NCI-H1436 treated with DMSO at 0.1 percent for 48 hours (cell line): ENCODE results near the gene VPS41.

Source experiments
- DNase-seq: peaks from one replicate; lab custom pipeline; 2025; lab: John Stamatoyannopoulos, UW

The VPS41 gene

DNA sequence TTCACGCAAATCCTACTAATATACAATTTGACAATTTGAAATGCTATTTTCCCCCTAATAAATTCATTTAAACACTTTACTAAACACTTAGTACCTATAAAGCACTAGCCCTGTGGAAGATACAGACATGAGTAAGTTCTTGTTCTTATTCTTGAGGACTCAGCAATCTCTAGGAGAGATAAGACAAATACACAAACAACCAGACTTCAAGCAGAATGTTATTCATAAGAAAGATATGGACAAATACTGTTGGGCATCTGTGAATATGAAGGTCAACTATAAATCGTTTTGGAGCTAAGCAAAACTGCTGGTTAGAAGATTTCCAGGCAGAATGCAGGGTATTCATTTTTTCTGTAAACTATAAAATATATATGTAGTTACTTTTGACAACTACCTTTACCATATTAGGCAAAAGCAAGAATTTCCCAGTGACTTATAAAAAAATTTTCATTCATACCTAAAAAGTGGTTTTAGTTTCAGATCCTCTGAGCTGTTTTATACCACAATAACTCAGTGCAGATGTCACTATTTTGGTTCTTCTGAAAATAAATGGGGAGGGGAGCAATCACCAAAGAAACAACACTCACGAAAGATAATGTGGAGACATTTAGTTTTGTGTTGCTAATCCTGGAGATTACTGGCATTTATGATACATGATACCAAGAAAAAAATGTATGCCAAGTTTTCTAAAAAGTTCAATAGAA, 3.8 kb downstream of the VPS41 start:
- no peak for DNase-seq

DNA sequence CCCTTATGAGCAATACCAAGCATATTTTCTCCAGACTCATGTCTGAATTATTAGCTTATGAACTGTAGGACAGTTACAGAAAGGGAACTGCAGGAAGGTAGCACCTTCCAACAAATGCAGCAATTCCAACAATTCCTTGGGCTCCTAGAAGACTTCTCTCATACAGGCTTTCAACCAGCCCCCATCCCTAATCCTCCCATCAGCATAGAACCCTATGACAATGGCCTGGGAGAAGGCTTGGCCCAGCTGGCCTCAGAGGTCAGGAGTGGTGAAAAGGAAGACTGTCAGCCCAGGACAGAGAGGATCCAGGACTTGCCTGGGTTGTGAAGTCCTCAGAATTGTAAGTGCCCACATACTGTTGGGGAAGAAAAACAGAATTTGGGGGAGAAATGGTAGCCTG, 5.9 kb downstream of the VPS41 start:
- no peak for DNase-seq

DNA sequence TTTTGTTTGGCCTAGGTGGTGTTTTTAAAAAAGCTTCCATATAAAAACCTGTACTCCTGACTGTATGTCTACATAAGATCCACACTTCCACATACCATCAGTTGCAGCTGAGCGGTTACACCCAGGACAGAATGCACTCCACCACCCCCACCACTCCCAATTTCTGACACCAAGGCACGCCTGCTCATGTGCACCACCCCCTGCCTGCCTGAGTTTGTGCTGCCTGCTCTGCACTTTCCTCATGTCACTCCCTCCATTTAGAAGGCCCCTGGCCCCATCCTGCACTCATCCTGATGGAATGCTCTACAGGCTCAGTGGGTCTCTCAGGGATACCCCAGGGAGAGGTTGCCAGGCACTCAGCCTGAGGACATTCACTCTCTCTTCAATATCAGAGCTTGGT, 6.5 kb downstream of the VPS41 start:
- DNase-seq, result no peak

DNA sequence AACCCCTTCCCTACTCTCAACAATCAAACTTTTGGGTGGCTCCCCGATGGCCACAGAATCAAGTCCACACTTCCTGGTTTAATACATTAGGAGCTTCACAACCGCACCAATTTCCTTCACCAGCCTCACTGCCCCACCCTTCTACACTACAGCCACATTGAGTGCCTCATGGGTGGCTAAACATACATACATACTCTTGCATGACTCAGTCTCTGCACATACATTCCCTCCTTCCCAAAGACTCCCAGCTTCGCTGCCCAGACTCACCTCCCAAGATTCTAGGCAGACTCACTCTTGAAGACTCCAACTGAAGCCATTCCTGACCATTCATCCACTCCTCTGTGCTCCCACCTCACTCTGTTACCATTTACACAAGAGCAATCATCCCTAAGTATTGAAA, 15.9 kb downstream of the VPS41 start:
- no peak for DNase-seq

DNA sequence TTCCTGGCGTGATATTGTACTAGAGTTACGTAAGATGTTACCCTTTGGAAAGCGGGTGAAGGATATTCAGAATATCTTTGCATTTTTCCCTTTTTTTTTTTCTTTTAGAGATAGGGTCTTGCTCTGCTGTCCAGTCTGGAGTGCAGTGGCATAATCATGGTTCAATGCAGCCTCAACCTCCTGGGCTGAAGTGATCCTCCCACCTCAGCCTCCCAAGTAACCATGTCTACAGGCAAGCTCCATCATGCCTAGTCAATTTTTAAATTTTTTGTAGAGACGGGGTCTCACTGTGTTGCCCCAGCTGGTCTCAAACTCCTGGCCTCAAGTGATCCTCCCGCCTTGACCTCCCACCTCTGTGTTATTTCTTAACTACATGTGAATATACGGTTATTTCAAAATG, 18.4 kb downstream of the VPS41 start:
- no peak for DNase-seq

DNA sequence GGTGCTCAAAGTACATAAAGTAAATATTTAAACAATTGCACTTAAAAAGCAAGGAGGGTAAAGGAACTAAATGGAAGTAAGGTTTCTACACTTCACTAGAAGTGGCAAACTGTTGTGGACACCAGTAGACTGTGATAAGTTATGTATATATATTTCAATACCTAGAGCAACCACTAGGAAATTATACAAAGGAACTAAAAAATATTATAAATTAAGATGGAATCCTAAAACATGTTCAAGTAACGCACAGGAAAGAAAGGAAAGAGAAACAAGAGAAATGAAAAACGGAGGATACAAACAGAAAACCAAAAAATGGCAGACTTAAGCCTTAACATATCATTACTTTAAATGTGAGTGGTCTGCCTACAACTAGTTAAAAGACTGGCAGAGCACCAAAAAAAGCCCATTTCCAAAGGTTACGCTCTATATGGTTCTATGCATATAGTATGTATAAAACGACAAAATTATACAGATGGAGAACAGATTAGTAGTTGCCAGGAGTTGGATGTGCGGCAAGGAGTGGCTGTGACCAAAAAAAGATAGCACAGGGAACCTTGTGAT, 19.0 kb downstream of the VPS41 start:
- DNase-seq, result no peak

DNA sequence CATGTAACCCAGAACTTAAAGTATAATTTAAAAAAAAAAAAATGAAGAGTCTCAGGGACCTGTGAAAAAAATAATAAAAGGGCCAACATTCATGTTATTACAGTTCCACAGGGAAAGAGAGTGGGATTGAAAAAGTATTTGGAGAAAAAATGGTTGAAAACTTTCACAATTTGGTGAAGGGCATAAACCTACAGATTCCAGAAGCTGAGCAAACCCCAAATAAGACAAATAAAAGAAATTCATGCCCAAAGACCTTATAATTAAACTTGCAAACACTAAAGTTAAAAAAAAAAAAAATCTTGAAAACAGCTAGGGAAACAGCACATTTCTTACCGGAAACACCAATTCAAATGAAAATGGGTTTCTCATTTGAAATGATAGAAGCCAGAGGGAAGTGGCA, 19.9 kb downstream of the VPS41 start:
- no peak for DNase-seq

DNA sequence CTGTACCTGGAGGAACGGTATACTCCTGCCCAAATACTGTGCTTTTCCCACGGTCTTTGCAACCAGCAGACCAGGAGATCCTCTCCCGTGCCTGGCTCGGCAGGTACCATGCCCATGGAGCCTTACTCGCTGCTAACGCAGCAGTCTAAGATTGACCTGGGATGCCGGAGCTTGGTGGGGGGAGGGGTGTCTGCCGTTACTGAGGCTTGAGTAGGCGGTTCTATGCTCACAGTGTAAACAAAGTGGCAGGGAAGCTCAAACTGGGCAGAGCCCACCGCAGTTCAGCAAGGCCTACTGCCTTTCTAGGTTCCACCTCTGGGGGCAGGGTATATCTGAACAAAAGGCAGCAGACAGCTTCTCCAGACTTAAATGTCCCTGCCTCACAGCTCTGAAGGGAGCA, 22.7 kb downstream of the VPS41 start:
- DNase-seq, result no peak

DNA sequence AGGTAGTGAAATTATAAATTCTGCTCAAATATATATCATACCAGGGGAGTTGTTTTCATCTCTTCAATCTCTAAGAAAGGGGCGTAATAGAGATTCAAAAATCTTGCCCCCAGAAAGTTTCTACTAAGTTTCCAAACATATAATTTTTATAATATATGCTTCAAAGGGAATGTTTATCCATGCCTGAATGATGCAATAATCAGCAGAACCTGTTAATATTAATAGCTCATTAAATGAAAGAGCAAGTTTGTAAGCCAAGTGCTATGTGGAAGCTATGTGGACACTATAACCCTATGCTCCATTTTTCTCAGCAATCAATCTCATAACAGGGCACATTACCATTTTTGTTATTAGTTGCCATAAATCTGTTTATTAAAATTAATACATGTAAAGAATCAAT, 25.3 kb downstream of the VPS41 start:
- no peak for DNase-seq

DNA sequence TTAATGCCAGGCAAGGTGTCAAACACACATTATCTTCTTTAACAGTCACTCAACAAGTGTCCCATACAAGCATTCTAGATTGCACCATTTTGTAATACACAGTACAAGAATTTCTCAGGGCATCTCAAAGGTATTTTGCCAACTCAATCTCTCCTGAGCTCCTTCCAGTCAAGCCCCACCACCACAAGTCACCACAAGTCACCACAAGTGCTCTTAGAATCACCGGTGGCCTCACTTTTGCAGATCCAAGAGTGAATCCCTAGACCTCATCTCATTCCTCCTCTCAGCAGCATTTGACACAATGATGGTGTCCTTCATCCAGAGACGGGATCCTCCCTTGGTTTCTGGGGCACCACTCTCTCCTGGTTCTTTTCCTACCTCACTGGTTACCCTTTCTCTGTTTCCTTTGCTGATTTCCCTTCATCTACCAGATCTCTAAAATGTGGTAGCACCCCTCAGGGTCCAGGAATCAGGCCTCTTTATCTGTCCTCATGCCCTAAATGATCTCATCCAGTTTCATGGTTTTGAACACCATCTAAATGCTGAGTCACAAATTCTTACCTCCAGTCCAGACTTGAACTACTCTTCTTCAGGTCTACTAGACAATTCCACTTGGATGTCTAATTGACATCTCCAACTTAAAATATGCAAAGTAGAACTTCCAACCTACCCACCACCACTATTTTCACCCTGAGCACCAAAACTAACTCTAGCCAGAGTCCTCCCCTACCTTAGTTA, 26.9 kb downstream of the VPS41 start:
- DNase-seq, result no peak

DNA sequence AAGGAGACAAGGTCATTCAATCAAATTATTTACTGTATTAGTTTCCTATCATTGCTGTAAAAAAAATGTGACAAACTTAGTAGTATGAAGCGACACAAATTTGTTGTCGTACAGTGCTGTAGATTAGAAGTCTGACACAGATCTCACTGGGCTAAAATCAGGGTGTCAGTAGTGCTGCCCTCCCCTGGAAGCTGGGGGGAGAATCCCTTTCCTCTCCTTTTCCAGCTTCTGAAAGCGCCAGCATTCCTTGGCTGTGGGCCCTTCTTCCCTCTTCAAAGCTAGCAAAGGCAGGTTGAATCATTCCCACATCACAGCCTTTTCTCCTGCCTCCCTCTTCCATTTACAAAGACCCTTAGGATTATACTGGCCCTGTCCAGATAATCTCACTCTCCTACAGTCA, 28.0 kb downstream of the VPS41 start:
- DNase-seq, result no peak

DNA sequence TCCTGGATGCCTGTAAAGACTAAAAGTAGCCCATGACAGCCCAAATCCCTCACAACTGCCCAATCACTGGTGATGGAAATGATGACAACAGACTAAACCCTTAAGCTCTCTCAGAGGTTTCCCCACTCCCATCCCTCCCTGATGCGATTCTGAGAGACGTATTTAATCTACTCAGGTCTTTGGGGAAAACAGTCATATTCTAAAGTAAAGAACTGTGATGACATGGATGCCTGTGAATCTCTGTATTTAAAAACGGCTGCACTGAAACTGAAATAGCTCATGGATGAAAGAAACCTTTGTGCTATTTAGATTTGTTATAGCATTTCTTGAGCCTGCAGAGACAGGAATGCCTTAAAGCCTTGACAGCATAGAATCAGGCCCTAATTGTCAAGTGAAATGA, 28.5 kb downstream of the VPS41 start:
- DNase-seq, result no peak

DNA sequence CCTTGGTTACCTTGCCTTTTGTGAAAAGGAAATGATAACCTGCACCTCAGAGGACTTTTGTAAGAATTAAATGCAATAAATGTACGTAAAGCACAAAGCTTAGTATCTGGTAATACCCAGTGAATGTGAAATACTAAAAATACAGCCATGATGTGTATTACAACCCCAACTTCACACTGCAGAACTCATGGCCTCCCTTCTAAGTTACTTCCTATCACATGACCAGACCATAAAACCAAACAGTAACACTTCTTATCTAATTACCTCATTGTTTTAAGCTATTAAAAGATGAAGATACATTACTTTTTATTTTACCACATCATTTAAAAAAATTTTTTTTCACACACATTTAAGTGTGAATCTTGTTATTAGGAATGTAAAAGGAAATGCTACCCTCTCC, 29.0 kb downstream of the VPS41 start:
- no peak for DNase-seq

DNA sequence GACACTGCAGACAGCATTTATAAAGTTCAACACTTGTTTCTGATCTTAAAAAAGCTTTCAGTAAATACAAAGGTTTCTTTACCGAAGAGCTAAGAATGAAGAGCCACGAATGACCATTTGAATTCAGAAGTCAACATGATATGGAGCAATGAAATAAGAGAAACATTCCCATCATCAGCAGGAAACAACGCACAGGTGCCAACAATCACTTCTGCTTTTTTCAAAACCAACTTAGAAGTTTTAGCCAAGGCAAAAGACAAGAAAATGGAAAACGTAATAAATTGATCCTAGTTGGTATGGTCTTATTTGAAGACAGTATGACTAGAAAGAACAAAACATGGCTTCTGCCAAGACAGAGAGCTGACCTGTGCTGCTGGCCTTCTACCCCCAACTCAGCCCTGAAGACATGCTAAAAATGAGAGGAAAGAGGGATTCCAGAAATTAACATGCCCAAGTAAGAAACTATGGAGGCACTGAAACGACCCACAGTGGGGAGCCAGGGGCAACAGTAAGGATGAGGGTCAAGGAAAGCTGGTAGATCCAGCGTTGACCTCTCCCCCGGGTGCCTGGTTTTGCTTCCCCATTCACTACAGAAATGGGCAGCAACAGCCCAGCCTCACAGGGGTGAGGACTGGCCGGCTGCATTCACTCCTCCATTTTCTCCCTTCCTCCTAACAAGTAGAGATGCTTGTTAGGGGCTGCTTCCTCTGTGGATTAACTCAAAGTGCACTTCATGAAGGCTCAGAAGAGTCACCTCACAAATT, 30.1 kb downstream of the VPS41 start:
- DNase-seq, result no peak

DNA sequence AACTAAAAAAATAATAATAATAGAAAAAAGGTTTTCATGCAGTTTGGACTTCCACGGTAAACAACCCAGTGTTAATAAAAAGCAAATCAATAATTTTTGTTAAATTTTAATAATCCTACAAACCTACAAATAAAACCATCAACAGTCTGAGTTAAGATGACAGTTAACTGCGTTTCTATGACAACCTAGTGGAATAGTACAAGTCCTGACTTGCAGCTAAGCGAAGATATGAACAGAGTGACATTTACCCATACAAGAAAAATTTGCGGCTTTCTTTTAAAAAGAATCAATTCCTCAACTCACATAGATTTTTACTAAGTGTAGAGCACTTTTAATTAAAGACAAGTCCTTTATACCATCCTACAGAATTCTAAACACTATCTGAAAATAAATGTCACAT, 35.6 kb downstream of the VPS41 start:
- no peak for DNase-seq

DNA sequence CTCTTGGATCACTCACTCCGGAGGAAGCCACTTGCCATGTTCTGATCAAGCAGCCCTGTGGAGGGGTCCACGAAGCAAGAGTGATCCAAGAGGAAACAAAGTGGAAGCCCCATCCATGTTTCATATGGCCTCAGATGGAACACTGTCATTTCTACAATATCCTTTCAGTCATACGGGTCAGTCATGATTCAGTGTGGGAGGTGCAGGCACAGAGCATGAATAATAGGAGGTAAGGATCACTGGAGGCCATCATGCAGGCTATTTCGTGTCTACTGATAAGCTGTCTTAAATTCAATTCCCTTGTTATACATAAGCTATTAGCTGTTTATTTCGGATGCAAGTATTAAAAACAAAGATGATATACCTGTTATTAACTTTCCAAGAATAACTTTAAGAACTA, 36.8 kb downstream of the VPS41 start:
- no peak for DNase-seq

DNA sequence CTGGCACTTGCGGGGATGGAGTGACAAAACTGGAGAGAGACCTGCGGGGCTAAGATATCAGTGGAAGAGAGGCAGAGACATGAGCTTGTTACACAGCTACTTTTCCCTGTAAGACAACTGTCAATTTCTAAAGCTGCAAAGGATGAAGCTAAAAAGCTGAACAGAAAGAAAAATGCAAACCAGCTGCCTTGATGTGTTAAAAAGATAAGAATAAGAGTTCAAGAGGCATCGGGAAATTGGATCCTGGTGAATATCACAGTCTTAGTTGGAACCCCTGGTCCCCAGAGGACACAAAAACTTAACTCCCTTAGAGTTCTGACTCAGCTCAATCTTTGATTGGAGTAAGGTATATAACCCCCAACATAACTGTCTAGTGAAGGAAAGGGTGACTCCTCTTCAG, 38.8 kb downstream of the VPS41 start:
- no peak for DNase-seq

DNA sequence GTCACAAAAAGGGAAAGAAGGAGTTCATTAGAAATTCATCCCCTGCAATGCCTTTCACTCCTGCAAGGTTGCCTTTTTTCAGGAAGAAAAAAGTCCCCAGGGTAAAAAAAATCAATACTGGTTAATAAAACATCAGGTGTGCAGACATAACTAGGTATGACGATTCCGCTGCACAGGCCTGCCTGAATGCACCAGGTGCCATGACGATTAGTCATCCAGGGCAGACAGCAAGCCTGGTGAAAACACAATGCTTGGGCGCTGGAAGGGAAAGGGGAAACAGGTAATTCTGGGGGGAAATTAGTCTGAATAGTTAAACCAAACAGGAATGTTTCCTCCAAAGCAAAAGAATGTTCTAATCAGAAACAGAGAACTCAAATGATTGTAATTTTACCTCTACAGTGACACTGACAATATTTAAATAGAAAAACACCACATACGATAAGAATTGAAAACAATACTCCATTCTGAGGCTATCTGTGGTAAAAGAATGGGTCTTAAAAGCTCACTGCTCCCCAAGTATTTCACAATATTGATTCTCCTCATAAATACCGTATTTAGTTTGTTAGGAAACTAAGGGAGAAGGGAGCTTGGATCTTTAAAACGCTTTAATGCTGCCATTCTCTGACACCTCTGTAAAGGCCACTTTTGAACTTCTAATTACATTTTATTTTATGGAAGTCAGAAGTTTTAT, 45.2 kb downstream of the VPS41 start:
- no peak for DNase-seq

DNA sequence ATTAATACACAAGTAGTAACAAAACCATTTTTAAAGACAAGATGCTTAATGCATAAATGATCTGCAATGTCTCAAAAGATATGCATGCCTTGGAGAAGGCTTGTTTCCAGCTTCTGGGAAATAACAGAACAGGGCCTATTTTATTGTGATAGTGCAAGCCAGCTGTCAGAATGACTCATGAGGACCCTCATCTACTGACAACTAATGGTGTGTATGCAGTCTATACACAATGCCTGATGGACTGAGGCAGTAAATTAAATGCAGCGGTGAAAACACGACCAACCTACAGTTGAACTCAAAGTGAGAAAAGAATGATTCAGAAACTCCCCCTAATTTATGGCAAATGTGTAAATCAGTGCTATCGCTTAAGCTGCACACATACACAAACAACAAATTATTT, 46.3 kb downstream of the VPS41 start:
- DNase-seq, result no peak

DNA sequence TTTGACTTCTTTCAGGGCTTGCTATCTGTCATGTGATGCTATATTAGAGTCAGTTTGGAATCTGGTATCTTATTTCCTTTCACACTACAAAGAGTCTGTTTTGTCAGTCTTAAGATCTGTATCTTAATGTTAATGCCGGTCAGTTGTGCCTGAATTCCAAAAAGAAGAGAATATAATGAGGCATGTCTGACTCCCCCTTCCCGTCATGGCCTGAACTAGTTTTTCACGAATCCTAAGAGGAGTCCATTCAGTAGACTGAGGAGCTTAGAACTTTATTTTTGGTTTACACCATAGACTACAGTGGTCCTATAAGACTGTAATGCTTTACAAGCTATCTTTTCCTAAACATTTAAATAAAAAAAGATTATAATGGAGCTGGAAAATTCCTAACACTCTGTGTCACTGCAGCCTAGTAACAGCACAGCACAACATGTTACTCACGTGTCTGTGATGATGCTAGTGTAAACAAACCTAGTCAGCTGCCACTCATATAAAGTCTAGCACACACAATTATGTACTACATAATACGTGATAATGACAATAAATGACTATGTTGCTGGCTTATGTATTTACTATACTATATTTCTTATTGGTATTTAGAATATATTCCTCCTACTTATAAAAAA, 50.6 kb downstream of the VPS41 start:
- DNase-seq, result no peak

DNA sequence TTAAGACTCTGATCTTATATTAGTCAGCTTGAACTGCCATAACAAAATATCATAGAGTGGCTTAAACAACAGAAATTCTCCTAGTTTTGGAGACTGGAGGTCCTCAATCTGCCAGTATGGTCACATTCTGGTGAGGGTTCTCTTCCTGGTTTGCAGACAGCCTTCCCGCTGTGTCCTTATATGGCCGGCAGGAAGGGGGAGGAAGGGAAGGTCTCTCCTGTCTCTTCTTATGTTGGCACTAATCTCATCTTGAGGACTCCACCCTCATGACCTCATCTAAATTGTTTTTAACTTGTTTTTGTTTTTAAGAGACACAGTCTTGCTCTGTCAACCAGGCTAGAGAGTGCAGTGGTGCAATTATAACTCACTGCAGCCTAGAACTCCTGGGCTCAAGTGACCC, 53.1 kb downstream of the VPS41 start:
- no peak for DNase-seq

DNA sequence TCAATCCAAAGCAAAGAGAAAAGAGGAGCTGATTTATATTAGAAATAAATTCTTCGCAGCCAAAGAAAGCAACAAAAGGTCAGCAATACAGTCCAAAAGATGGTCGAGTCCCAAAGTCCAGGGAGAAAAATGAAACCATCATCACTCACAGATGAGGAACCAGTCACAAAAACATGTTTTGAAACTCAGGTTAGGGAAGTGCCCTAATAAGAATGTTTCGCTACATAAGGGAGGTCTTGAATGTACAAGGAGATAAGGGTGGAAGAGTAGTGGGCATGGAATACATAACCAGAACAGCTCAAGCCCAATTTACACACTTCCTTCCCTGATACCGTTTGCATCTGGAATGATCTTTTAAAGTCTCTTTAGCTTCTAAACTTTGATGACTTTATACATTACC, 53.6 kb downstream of the VPS41 start:
- no peak for DNase-seq
